Smooth muscle cell (in vitro differentiated cells): Measurements from ENCODE around the gene FOXF1. TPM values are rescaled to one million over a fixed set of nuclear protein-coding genes. Genes with fewer than 3 reads are reported as not detected.

Experiments
- DNase-seq: peaks from one replicate; lab custom pipeline; 2025; ENCODE audit not compliant: unreplicated experiment; lab: John Stamatoyannopoulos, UW
- H2AFZ ChIP-seq: fragments of 200-600 bp; sonication (generic); 2 replicates; pipeline ENCODE4 v1.6.0; 2016; ENCODE audit warnings: antibody characterized with exemption, low read depth, mild to moderate bottlenecking
- H3F3A ChIP-seq: fragments of 200-600 bp; sonication (generic); 2 replicates; pipeline ENCODE4 v1.6.0; 2017; ENCODE audit warnings: antibody characterized with exemption, low read depth
- H3K27ac ChIP-seq: fragments of 200-600 bp; sonication (generic); 2 replicates; pipeline ENCODE4 v1.5.1; 2016; ENCODE audit warnings: low read depth, mild to moderate bottlenecking
- H3K27me3 ChIP-seq: fragments of 200-600 bp; sonication (generic); 2 replicates; pipeline ENCODE4 v1.6.1; 2016; ENCODE audit warnings: low read depth, mild to moderate bottlenecking
- H3K36me3 ChIP-seq: fragments of 200-600 bp; sonication (generic); 2 replicates; pipeline ENCODE4 v1.5.1; 2016; ENCODE audit warnings: low read depth
- H3K4me1 ChIP-seq: fragments of 200-600 bp; sonication (generic); 2 replicates; pipeline ENCODE4 v1.5.1; 2016; ENCODE audit warnings: low read depth
- H3K4me2 ChIP-seq: fragments of 200-600 bp; sonication (generic); 2 replicates; pipeline ENCODE4 v1.6.0; 2016; ENCODE audit warnings: mild to moderate bottlenecking
- H3K4me3 ChIP-seq: fragments of 200-600 bp; sonication (generic); 2 replicates; pipeline ENCODE4 v1.5.1; 2016; ENCODE audit warnings: mild to moderate bottlenecking
- H3K79me2 ChIP-seq: fragments of 200-600 bp; sonication (generic); 2 replicates; pipeline ENCODE4 v1.6.0; 2016; ENCODE audit warnings: low read depth, mild to moderate bottlenecking
- H3K9ac ChIP-seq: fragments of 200-600 bp; sonication (generic); 2 replicates; pipeline ENCODE4 v1.6.0; 2016; ENCODE audit warnings: low read depth
- H3K9me3 ChIP-seq: fragments of 200-600 bp; sonication (generic); replicated peaks from 2 replicates; pipeline ENCODE4 v1.5.1; 2016; ENCODE audit warnings: low read depth
- H4K20me1 ChIP-seq: fragments of 200-600 bp; sonication (generic); 2 replicates; pipeline ENCODE4 v1.6.0; 2016; ENCODE audit warnings: low read depth
- WGBS: methylation state at CpG from one replicate; pipeline ENCODE4 v1.1.7; 2016; ENCODE audit warnings: low lambda C conversion rate; 5-methylcytosine and 5-hydroxymethylcytosine counted together
- polyA plus RNA-seq: library from polyadenylated mRNA; unstranded; fragments of >200 nt; fragmentation: Nextera tagmentation; extraction: Ambion mirVana; gene quantifications from 2 replicates; pipeline ENCODE4 v1.2.1, GENCODE V29; 2016
- total RNA-seq: library from RNA; depleted of rRNA; stranded (reverse); fragments of >200 nt; gene quantifications from 2 replicates; pipeline ENCODE4 v1.2.3, GENCODE V29; 2014
- TF ChIP-seq, protein P1 (sequence below): fragments of 200-600 bp; sonication (generic); IDR thresholded peaks from 2 replicates; pipeline ENCODE4 v1.5.1; 2017; ENCODE audit warnings: borderline replicate concordance, mild to moderate bottlenecking, antibody characterized with exemption; ENCODE audit not compliant: insufficient read depth, poor library complexity, severe bottlenecking

FOXF1 gene
- total and polyA plus RNA-seq, 2 experiments from 2014 or later = 24.7 to 31.5 TPM

DNA sequence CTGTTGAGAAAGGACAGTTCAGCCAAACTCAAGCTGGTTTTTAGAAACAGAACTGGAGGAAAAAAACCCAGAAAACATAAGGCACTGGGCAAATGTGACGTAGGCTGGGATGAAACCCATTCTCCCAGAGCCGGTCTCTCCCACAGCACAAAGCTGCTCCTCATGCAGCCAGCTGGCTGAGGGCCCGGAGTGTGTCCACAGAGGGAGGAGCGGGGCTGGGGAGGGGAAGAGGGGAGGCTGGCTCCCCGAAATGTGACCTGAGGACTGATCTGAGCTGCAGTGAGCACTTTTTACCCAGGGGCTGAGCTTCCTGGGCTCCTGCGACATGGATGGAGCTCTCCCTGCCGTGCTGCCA, 20.8 kb downstream of the FOXF1 start:
- H3K36me3 ChIP-seq = no peaks in the 10 kb centered on the region
- no peaks in the 10 kb centered on the region for H3K9me3 ChIP-seq
- H3K4me1 ChIP-seq = no peaks in the 10 kb centered on the region
- no peak overlapping the region for H3K27ac ChIP-seq
- H3K27me3 ChIP-seq = no peaks in the 10 kb centered on the region
- H3F3A ChIP-seq = no peaks in the 10 kb centered on the region
- TF ChIP-seq, protein P1, sequence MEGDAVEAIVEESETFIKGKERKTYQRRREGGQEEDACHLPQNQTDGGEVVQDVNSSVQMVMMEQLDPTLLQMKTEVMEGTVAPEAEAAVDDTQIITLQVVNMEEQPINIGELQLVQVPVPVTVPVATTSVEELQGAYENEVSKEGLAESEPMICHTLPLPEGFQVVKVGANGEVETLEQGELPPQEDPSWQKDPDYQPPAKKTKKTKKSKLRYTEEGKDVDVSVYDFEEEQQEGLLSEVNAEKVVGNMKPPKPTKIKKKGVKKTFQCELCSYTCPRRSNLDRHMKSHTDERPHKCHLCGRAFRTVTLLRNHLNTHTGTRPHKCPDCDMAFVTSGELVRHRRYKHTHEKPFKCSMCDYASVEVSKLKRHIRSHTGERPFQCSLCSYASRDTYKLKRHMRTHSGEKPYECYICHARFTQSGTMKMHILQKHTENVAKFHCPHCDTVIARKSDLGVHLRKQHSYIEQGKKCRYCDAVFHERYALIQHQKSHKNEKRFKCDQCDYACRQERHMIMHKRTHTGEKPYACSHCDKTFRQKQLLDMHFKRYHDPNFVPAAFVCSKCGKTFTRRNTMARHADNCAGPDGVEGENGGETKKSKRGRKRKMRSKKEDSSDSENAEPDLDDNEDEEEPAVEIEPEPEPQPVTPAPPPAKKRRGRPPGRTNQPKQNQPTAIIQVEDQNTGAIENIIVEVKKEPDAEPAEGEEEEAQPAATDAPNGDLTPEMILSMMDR = no peak
- H3K9ac ChIP-seq = no peak overlapping the region
- no peak overlapping the region for H3K4me3 ChIP-seq
- H3K4me2 ChIP-seq = no peak overlapping the region
- H3K79me2 ChIP-seq = no peaks in the 10 kb centered on the region
- H2AFZ ChIP-seq = no peak overlapping the region
- no peaks in the 10 kb centered on the region for H4K20me1 ChIP-seq
- WGBS = 91% methylated on average over 5 of the region's 7 CpGs
- no peak for DNase-seq

DNA sequence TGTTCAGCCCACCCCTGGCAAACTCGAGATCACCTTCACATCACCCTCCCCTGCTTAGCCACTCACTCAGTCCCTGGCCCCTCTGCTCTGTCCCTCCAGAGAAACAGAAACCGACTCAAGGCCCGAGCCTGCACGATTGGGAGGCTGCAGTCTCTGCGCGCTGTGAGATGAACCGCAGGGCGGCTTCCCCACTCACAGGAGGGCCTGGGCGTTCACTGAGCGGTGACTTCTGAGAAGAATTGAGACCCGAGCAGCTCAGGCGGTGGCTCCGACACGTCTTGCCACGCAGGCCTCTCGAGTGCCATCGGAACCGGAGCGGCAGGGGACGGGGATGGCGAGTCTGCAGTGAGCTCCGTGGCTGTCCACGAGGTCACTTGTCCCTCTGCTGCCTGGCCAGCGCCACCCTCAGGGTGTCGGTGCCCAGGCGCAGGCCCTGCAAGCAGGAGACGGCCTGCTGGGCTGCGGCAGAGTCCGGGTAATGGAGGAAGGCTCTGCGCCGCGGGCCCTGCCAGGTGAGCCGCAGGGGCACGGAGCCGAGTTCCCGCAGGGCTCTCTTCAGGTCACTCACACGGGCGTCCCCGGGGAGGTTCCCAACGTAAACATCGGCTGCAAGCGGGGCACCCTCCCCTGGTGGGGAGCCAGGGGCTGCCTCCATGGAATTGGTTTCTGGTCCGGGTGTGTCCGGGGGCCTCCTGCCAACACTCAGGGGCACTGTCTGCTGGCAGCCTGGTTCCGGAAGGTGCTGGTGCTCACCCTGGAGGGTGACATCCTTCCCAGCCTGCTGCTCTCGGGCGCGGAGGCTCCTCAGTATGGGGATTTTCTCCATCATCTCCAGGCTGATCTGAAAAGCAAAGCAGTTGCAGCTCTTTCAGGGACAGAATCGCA, 21.6 kb downstream of the FOXF1 start:
- WGBS = 96% methylated on average over 48 of the region's 49 CpGs

DNA sequence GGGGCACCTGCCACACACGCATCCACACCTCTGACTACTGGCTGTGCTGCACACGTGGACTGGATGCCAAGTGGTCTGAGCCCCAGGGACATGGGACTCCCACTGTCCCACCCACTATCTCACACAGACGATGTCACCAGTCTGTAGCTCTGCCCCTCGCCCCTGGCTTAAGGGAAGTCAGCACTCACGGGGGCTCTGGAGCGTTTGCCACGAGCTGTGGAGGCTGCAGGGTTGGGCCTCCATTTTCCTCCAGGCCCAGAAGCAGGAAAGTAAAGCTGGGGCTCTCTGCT, 22.1 kb downstream of the FOXF1 start:
- no peak for DNase-seq
- 96% methylated on average over 7 of the region's 7 CpGs for WGBS

More for the DNA sequence above, 21.6 kb downstream of the FOXF1 start:
- Histone ChIP-seq H3K4me1 (no peaks in the 10 kb centered on the region), H3K27me3 (no peaks in the 10 kb centered on the region), H2AFZ (no peak overlapping the region), H3F3A (no peaks in the 10 kb centered on the region), H3K36me3 (no peaks in the 10 kb centered on the region), H4K20me1 (no peaks in the 10 kb centered on the region), H3K4me2 (no peak overlapping the region), H3K79me2 (no peaks in the 10 kb centered on the region), H3K4me3 (no peak overlapping the region), H3K27ac (no peak overlapping the region), H3K9ac (no peak overlapping the region), H3K9me3 (no peaks in the 10 kb centered on the region)
- TF ChIP-seq, protein P1 = no peak
- no peak for DNase-seq

More for the DNA sequence above, 22.1 kb downstream of the FOXF1 start:
- Histone ChIP-seq H3K79me2 (no peaks in the 10 kb centered on the region), H3K4me1 (no peaks in the 10 kb centered on the region), H3K9me3 (no peaks in the 10 kb centered on the region), H3K4me3 (no peak overlapping the region), H3K4me2 (no peak overlapping the region), H3K9ac (no peak overlapping the region), H3K27me3 (no peaks in the 10 kb centered on the region), H3K36me3 (no peaks in the 10 kb centered on the region), H3K27ac (no peak overlapping the region), H4K20me1 (no peaks in the 10 kb centered on the region), H2AFZ (no peak overlapping the region), H3F3A (no peaks in the 10 kb centered on the region)
- TF ChIP-seq, protein P1 = no peak
